GM19239 (cell line): ENCODE data around the gene SLC31A2.

Source experiments
- DNase-seq: peaks from one replicate; pipeline ENCODE4 v3.0.0; 2011; ENCODE audit warnings: low spot score; ENCODE audit not compliant: insufficient read length
- FAIRE-seq: peaks from 2 replicates; lab custom pipeline; 2011; peaks lifted over from hg19 to GRCh38; lab: Jason Lieb, UNC

The SLC31A2 gene

DNA sequence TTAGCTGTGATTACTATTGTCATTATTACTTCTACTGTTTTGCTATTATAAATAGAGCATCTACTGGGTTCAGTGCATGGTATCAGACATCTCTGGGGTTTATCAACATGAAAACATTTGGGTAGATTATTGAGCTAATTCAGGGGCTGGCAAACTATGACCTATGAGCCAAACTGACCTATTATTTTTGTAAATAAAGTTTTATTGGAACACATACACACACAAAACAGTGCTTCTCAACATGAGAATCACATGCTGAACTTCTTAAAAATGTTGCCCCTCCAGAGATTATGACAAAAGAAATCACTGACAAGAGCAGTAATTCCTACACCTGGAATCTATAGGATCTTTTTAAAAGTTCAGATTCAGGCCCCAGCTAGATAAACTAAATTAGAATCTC is 30.4 kb downstream of the SLC31A2 start:
- DNase-seq (no peak), FAIRE-seq (no peak)

DNA sequence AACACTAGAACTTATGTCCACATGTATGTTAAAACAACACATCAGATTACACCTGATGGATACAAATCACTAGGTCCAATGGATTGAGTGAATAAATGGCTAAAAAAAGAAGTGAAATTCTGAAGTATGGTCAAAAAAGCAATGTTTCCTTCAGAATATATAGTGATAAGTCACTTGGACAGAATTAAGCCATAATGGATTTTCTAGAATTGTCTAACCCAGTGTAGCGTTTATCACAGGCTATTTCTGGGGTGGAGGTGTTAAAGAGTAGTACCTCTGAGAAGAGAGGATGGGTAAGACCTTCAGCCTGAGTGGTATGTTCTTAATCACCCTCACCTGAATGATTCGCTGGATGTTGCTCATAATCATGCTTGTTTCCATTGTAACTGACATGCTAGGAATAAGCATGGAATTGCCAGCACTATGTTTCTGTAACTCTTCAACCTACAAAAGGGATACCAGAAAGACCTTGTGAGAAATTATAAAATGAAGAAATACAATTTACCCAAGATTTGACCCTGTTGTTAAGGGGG is 33.2 kb downstream of the SLC31A2 start:
- FAIRE-seq (no peak), DNase-seq (no peak)

DNA sequence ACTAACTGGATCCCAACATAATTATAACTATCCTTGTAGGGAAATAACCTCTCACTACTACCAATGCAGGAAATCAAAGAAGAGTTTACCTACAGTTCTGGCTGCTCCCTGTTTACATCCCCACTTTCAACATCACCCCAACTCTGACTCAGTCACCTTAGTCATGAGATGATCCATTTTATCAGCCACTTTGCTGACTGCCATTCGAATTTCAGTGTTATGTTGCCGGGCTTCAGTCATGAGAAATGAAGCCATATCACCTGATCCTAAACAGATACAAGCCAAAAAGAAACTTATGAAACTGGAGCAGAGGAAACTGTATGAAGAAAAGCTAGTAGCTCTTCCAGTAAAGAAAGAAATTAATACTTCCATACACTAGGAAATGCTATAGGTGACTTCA is 33.7 kb downstream of the SLC31A2 start:
- FAIRE-seq, result no peak
- DNase-seq, result no peak

DNA sequence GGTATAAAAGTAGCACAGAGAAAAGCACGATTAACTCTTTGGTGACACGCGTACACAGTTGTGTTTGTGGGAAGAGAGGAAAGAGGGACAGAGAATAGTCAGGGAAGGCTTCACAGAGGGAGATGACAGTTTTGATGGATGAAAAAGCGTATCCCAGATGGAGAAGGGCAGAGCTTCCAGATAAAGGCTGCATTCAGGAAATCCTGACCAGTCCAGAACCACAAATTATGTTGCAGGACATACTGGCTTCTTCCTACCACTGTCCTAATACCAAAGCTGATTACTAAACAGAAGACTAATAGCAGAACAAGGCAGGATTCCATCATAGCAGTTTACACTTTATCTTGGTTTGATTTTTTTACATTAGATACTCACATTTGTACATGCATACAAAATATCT is 34.5 kb downstream of the SLC31A2 start:
- FAIRE-seq, result no peak

DNA sequence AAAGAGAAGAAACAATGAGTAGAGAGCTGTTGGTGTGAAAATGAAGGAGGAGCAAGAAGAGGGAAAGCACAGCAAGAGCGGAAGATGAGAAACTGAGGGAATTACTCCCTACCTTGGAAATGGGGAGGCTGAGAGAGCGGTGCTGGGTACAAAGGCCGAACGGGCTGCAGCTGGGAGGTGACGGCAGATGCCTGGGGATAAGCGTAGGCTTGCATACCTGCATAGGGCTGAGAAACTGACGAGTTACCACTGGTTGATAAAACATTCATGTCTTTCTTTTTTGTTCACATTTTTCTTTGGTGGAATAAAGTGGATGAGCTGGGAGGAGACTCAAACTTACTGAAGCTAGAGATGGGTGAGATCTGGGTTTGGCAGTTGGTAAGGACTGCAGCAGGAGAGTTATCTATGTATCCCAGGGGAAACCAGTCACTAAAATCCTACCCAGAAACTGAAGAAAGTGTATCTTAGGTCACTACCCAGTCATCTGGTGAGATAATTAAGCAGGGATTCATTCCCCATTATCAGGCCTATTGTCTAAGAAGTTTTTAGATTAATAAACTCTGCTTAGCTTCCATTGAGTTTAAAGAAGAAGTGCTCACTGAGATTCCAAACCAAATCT is 35.4 kb downstream of the SLC31A2 start:
- FAIRE-seq (no peak), DNase-seq (no peak)

More for the DNA sequence above, 34.5 kb downstream of the SLC31A2 start:
- no peak for DNase-seq

DNA sequence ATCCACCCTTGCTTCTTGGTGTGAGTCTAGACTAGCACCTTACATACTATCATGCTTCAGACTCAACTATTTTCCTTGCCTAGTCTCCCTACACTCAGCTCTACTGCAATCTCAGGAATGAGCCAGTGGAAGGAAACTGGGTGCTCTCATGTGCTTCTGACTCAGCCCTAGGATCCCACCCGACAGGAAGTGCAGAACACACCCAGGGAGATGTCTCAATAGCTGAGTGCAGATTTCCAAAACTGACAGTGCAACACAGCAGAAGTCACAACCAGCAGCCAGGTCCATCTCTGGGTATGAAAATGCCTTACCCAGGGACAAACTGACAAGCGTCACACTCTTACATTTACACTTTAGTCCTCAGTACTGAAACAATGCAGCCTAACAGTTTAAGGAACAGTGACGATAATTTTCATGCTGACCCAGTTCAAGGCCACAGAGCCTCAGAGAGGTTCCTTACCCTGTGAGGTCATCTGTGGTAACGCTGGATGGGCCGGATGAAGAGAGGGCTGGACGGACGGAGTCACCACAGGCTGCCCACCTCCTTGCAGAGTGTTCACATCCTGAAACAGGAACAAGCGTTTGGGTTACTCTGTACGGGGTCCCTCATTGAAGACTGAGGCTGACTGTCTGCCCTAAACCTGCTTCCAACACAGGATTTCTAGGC is 37.3 kb downstream of the SLC31A2 start:
- FAIRE-seq, result no peak
- no peak for DNase-seq

DNA sequence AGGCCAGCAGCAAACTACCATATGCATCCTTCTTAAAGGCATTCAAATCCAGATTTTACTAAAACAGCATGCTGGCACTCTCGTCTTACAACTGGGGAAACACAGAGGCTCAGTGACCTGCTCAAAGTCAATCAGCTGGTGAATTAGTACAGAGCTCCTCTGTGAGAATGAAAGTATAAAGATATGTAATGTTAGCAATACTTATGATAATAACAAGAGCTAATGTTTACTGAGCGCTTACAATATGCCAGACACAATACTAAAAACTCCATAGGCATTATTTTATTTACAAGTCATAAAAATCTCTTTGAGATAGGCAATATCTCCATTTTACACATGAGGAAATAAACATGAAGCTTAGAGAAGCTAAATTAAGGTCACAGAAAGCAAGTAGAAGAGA is 41.6 kb downstream of the SLC31A2 start:
- FAIRE-seq, result no peak

DNA sequence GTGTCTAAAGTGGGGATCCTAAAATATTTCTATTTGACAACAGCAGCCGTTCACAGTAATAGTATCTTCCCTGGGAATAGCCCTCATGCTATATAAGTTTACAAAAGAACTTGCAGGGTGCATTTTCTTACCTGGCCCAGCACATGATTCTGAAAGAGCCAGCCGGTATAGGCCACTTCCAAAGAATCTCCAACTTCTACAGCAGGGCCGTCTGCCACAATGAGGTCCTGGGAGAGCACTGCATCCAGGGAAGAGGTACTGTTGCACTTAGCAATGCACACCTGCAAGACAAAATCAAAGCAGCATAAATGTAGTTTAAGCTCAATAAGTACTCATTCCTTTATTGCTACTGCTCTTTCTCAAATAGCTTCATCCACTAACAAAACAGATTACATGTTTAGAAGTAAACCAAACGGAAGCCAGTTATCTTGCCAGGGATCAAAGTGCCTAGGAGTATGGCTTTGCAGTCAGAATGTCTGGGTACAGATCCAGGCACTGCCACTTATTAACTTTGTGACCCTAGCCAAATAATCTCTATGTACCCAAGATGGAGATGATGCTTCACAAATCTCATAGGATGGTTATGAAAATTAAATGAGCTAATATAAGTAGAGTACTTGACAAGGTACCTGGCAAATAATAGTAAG is 49.0 kb downstream of the SLC31A2 start:
- no peak for FAIRE-seq
- DNase-seq, result no peak

More for the DNA sequence above, 41.6 kb downstream of the SLC31A2 start:
- DNase-seq, result no peak

DNA sequence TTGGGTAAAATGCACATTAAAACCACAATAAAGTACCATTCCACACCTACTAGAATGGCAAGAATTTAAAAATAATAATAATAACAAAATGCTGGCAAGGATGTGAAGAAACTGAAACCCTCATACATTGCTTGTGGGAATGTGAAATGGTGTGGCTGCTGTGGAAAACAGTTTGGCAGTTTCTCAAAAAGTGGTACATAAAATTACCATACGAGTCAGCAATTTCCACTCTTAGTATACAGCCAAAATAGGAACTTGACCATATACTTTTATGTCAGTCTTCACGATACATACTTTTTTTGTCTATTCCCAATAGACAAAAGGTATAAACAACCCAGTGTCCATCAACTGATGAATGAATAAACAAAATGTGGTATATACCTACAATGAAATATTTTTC is 54.6 kb downstream of the SLC31A2 start:
- DNase-seq, result no peak

DNA sequence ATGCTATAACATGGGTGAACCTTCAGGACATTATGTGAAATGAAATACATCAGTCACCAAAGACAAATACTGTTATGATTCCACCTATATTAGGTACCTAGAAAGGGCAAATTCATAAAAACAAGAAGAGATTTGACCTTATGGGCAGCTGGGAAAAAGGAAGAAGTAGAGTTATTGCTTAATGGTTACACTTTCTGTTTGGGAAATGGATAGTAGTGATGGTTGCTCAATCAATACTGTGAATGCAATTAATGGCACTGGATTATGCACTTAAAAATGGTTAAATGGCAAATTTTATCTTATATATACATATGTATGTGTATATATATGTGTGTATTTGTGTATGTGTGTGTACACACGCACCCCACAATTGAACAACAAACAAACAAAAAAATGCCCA is 55.1 kb downstream of the SLC31A2 start:
- FAIRE-seq, result no peak
- DNase-seq, result no peak

More for the DNA sequence above, 54.6 kb downstream of the SLC31A2 start:
- FAIRE-seq, result peak; percentile 82

DNA sequence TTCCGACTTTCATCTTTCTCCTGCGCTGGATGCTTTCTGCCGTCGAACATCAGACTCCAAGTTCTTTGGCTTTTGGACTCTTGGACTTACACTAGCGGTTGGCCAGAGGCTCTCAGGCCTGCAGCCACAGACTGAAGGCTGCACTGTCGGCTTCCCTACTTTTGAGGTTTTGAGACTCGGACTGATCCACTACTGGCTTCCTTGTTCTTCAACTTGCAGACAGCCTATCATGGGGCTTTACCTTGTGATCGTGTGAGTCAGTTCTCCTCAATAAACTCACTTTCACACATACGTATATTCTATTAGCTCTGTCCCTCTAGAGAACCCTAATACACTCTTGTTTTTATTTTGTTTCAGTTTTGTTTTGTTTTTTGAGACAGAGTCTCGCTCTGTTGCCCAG is 60.0 kb downstream of the SLC31A2 start:
- DNase-seq, result no peak
- FAIRE-seq, result no peak
